Stimulated activated CD8-positive, alpha-beta memory T cell treated with anti-CD3 and anti-CD28 coated beads, Interleukin-7, amount 100 ng/mL, for 24 hours (primary cell): ENCODE measurements around the gene B4GALT5.

Experiments
- DNase-seq: peaks from one replicate; pipeline ENCODE4 v3.0.0-alpha.2; 2020; ENCODE audit warnings: low read depth

B4GALT5 gene

DNA sequence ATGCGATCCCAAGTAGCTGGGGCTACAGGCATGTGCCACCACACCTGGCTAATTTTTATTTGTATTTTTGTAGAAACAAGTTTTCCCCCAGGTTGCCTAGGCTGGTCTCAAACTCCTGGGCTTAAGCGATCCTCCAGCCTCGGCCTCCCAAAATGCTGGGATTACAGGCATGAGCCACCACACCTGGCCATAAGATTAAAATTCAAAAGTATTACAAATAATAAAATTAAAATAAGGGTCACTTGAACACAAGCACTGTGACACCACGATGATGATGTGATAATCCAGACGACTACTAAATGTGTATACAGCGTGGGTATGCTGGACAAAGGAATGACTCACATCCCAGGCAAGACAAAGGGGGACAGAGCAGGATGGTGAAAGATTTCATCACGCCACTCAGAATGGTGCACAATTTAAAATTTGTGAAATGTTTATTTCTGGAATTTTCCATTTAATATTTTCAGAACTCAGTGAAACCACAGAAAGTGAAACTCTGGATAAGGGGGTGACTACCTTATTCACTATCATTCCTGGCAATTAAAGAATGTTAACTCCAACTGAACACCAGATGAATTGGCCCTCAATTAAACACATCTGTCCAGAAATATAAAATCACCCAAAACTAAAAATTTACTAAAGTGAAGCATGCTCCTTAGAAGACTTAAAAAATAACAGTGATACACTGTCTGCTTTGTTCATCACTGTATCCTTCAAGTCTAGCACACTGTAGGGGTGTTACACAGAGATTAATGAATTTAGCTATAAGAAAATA lies 13.1 kb downstream of the B4GALT5 start:
- DNase-seq, result no peak

DNA sequence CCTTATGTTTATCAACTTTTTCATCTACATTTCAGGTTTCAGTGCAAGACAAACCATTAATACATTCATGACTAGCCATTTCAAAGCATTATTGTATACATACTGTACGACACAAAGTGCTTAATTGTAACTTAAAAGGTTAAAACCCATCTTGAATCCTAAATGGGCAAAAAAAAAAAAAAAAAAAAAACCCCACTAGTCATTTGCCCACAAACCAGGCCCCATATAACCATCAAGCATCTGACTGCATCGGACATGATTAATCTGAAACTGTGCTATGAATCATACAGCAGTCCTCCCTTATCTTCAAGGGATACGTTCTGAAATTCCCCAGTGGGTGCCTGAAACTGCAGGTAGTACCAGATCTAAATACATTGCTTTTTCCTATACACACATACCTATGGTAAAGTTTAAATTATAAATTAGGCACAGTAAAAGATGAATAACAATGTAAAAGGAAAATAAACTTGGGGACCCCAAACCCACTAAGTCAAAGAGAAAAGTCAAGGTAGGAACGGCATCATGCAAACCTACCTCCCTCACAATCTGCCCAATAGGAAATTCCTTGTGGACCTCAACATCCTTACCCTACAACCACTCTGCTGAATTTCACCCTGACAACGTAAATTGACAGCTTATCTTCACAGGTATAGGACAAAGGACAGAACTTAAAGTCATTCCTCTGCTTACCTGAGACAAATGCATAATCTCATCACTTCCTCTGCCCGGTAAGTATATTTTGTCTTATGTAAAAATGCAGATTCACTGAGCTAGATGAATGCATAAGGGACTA lies 14.3 kb downstream of the B4GALT5 start:
- DNase-seq, result no peak

DNA sequence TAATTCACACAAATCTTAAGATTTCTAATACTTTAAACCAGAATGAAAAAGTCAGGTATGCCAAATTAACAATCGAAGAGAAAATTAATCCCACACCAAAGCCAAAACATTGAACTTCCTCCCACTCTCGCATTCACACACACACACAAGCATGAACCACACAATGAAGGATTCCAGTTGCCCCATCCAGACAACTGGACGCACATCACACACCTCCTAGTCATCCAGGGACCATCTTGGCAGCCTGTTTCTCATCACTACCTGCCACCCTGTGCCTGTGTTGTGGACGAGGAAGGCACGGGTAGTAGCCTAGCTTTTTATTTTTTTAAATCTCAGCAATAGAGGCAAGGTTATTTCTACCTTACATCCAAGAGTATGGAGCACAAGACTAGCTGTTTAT lies 15.2 kb downstream of the B4GALT5 start:
- no peak for DNase-seq

DNA sequence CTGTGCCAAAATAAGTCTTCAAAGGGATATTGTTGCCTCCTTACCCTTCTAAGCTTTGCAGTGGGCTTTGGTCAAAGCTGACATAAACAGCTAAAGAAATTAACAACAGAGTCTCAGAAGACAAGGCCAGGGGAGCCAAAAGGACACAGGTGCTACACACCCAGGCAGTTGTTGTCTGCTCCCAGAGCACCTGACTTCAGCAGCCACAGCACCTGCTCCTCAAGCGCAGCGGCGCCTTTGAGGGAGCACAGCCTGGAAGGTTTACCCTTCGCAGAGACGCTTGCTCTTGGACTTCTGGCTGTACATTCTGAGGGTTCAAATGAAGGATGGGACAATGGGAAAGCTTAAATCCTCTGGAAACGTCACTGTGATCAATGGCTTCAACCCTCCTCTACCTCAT lies 16.6 kb downstream of the B4GALT5 start:
- DNase-seq, result no peak

DNA sequence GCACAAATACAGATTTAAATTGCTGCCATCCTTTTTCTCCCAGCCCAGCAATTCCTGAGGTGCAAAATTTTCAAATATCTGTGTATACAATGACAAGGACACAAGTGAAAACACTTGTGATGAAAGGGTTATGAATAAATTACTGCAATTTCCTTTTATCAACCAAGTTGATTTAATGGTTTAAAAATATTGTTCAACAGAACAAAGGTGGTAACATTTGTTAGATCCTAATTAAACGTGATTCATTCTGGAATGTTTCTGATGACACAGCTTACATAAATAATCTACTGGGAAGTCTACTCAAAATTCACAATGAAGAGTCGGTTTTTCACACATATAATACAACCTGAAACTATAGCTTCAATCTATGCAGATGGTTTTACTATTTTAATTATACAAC lies 17.1 kb downstream of the B4GALT5 start:
- DNase-seq, result no peak

DNA sequence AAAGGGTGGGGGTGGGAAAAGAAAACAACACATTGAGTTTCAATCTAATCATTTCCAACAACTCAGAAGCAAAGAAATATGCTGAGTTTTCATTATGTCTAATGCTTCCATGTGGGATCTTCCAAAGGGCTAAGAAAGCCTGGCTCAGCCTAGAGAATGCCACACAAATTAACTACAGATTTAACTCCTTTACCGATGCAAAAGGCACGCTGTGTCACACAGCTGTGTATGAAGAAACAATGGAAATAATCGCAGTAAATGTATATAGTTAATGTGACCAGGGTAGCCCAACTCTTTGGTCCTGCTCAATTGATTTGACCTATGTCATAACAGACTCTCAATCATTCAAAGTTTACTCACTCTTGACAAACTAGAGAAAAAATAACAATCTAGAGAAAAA lies 17.8 kb downstream of the B4GALT5 start:
- no peak for DNase-seq

DNA sequence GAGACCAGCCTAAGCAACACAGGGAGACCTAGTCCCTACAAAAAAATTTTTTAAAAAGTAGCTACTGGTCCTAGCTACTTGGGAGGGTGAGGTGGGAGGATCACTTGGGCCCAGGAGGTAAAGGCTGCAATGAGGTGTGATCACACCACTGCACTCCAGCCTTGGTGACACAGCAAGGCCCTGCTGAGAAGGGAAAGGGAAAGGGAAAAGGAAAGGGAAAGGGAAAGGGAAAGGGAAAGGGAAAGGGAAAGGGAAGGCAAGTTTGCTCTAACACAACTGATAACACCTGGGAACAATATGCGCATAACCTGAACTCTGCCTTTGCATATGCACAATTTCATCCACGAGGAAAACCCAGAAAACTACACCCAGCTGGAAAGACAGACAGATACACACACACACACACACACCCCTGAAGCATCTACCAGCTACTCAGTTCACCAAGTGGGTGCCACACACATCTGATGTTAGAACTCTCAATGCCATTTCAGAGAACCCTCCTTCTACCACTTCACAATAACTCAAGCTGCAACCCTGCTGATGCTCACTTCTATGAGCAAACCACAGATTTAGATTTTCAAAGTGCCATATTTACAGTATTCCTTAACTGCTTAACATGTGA lies 19.1 kb downstream of the B4GALT5 start:
- DNase-seq, result no peak

DNA sequence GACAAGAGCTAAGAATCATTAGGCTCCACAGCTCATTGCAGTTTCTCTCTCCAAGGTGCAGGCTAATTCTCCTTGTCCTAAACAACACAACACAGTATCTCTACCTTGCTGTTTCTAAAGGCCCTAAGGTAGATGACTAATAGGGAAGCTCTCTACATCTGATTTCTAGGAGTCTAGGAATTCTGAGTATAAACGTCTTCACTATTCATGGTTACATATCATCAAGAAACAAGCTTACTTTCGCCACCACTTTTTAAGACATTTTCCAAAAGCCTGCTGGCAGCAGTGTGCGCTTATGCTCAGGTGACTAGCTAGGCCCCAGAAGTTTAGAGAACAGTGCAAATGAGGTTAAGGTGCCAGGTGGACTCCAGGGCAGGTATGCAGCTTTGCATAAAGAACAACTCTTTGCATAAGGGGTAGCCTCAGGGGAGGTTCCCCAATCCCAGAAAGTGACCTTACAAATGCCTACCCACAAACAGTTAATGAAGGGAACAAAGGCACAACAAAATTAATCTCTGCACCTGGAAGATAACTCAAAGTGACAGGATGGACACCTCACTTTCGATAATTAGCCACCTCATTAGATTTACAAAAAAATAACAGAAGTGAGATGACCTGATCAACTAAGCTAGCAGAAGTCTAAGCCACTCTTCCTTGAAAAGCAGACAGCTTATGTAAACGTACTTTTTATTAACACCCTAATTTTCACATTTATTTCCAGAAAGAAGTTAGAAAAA lies 20.1 kb downstream of the B4GALT5 start:
- no peak for DNase-seq

DNA sequence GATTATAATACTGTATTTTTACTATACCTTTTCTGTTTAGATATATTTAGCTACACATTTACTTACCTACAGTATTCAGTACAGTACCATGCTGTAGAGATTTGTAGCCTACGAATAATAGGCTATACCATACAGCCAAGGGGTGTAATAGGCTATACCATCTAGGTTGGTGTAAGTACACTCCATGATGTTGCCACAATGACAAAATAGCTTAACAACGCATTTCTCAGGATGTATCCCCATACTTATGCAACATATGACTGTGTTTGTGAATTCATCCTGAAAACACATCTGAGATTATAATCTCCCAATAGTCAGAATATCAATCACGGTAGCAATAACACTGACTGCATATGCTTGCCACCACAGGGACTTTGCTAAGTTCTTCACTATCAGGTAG lies 20.7 kb downstream of the B4GALT5 start:
- DNase-seq, result no peak

DNA sequence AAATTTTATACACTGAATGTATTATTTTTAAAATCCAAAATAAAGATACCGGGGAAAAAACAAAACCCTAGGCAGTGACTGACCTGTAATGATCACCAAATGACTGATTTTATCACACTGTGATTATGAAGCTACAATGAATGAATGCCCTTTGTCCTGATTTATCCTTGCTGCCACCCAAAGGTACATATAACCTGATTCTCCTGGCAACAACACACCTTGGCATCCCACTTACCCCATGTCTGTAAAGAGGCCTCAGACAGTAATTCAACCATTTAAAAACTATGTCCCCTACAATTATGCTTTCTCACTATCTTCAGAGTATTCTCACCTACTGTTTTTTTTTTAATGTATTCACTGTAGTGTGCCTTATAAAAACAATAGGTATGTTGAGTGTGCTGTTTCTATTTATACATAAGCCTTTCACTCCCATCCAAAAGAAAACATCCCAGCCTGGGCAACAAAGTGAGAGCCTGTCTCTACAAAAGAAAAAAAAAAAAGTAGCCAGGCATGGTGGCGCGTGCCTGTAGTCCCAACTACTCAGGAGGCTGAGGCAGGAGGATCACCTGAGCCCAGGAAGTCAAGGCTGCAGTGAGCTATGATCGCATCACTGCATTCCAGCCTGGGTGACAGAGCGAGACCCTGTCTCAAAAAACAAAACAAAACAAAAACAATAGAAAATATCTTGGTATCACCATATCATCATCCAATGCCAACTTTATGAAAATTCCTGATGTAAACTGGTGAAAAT lies 21.7 kb downstream of the B4GALT5 start:
- no peak for DNase-seq

DNA sequence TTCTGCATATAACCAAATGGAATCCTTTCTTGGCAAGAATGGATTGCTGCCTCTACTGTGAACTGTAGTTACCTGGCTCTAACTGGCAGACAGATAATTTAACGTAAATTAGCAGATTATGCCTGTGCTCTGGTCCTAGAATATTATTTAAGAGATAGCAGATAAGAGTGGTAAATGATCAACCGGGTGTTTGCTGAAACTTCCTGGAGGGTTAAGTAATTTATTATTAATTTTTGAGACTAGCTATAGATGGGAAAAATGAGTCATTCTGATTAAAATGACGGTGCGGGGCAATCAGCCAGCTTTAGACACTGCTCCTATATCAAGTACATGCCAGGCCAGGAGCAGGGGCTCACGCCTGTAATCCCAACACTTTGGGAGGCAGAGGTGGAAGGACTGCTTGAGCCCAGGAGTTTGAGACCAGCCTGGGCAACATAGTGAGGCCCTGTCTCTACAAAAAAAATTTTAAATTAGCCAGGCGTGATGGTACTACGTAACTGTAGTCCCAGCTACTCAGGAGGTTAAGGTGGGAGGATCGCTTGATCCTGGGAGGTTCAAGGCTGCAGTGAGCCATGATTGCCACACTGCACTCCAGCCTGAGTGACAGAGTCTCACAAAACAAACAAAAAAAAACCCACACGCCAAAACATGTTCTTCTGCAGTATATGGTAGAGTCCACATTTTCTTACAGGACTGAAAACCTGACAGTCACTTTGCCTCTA lies 22.6 kb downstream of the B4GALT5 start:
- DNase-seq, result no peak

DNA sequence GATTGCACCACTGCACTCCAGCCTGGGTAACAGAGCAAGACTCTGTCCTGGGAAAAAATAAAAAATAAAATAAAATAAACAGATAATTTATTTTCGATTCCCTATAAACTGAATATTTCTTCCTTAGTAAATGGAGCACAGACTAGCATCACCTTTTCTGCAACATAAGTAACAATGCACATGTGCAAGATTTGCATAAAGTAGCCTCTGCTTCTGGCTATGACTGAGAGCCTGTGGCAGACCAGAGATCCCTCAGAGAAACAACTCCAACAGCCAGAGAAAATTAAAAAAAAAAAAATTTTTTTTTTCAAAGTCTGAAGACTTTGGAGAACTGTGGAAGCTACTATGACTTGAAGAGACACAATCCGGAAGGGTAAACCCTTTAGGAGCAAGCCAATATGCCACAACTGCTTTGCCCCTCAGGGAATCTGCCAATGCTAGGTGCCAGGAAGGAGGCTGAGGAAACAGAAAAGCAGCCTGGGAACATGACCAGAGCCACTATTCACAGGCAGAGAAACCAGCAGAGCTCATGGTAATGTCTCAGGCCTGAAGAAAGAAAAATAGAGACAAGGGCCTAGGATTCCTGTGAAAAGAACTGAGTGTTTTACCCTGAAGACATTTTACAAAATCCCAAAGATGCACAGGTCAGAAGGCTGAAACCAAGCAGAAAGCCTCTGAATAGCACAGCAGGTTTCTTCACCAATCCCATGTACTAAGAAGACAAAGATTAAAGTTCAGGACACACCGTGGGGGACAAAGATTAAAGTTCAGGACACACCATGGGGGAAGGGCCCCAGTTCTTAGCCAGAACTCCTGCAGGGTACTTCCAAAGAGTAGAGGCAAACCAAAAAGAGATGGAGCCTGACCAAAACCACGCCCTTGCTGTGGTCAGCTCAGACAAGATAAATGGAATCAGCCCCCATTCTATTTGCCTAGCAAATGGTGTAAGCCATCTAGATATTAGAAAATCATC lies 25.8 kb downstream of the B4GALT5 start:
- no peak for DNase-seq

DNA sequence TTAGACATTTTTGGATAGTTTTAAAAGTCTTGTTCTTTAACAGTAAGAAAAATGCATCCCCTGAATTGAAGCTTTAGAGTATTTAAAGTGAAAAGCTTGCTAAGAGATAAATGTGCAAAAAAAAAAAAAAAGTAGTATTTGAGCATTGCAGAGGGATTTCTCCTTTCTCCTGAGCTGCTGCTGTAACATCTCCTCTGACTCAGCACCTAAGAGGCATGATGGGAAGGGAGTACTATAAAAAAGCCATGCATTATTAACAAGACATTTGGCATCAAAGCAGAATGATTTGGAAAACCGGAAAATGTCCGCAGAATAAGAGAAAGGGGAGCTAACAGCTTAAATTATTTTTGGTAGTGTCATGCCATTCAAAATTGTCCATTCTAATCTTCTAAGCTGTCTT lies 27.9 kb downstream of the B4GALT5 start:
- DNase-seq, result no peak

DNA sequence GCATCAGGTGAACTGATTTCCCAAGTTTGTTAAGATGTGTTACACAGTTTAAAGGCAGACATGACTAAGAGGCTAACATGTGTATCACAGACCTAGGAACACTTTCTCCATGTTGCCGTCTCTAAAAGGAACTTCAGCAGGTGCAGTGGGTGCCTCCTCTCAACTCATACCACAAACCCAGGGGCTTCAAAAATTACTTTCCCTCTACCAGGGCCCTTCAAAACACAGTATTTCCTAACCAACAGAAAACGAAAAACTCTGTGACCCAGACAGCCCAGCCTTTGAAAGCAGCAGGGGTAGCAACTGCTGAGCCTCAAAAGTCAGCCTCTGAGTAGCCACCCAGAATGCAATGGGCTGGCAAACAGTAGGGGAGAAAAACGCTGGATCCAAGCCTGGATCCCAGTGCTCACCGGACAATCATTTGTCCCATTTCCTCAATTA lies 28.5 kb downstream of the B4GALT5 start:
- no peak for DNase-seq

DNA sequence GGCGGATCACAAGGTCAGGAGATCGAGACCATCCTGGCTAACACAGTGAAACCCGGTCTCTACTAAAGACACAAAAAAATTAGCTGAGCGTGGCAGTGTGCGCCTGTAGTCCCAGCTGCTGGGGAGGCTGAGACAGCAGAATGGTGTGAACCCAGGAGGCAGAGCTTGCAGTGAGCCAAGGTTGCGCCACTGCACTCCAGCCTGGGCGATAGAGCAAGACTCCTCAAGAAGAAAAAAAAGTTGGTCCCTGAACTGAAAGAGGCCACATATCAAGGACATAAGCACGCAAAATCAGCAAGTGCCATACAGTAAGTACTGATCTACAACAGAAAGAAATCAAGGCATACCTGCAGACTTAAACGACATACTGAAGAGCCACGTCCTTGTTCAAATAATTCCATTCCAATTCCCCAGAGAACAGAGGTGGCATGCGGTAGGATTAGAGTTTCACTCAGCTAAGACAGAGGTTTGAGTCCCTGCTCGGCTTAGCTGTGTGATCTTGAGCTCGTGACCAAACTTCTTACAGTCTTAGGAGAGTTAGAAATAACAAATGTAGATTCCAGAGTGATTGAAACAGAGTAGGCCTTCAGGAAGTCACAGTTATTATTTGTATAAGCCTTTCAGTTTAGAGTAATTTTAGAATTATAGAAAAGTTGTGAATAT lies 29.2 kb downstream of the B4GALT5 start:
- no peak for DNase-seq

DNA sequence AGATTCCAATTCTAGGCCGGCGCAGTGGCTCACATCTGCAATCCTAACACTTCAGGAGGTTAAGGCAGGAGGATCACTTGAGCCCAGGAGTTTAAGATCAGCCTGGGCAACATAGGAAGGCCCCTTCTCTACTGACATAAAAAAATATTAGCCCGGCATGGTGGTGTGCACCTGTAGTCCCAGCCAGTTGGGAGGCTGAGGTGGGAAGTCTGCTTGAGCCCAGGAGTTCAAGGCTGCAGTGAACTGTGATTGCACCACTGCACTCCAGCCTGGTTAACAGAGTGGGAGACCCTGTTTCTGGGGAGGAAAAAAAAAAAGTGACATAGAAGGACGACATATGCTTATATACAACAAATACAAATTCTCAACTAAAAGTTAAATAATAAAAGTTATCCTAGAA lies 30.9 kb downstream of the B4GALT5 start:
- DNase-seq, result no peak

DNA sequence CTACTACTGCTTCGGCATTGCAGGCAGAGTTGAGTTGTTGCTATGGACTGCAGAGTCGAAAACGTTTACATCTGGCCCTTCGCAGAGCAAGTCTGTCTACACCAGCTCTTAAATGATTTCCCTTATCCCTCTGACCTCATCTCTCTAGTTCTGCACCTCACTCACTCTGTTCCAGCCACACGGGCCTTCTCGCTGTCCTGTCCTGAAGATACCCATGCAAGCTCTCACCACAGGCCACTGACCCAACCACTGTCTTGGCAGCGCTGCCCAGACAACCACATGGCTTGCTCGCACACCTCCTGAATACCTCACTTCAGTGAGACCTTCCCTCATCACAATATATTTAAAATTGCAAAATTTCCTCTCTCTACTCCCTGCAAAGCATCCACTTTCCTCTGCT lies 31.4 kb downstream of the B4GALT5 start:
- DNase-seq, result no peak

DNA sequence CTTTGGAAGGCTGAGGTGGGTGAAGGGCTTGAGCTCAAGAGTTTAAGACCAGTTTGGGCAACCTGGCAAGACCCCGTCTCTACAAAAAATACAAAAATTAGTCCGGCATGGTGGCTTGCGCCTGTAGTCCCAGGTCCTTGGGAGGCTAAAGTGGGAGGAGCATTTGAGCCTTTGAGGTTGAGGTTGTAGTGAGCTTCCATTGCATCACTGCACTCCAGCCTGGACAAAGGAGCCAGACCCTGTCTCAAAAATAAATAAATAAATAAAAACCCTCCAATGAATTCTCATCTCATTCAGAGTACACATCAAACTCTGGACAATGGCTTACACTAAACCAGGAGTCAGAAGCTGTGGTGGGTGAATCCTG lies 31.8 kb downstream of the B4GALT5 start:
- DNase-seq, result no peak

DNA sequence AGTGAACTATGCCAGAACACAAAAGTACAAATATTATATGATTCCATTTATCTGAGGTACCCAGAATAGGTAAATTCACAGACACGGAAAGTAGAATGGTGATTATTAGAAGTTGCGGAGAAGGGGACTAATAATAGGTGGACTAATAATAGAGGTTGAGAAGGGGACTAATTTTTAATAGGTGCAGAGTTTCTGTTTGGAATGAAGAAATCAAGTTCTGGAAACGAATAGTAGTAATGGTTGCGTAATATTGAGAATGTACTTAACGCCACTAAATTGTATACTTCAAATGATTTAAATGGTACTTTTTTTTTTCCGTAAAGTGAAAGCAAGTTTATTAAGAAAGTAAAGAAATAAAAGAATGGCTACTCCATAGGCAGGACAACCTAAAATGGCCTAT lies 33.2 kb downstream of the B4GALT5 start:
- no peak for DNase-seq
